SK-N-SH (cell line): ENCODE results near the gene ZNF624.

Experiments
- CTCF ChIP-seq: fragments of 200-600 bp; sonication (generic); IDR thresholded peaks from 2 replicates; pipeline ENCODE4 v1.6.1; 2017; ENCODE audit warnings: antibody characterized with exemption, mild to moderate bottlenecking, moderate library complexity
- FOXM1 ChIP-seq: IDR thresholded peaks from 2 replicates; pipeline ENCODE4 v1.4.0; 2012; ENCODE audit warnings: low read depth, mild to moderate bottlenecking
- MAX ChIP-seq: IDR thresholded peaks from 2 replicates; pipeline ENCODE4 v1.4.0; 2012; ENCODE audit warnings: low read depth
- MXI1 ChIP-seq: IDR thresholded peaks from 2 replicates; pipeline ENCODE4 v1.6.1; 2012; ENCODE audit warnings: mild to moderate bottlenecking, low read depth, low read length, improper control_type of control experiment
- NRF1 ChIP-seq: IDR thresholded peaks from 2 replicates; pipeline ENCODE4 v1.6.1; 2012; ENCODE audit warnings: low read depth, mild to moderate bottlenecking, low read length
- POLR2AphosphoS5 ChIP-seq: IDR thresholded peaks from 2 replicates; pipeline ENCODE4 v1.6.1; 2012; ENCODE audit warnings: low read depth, low read length
- RAD21 ChIP-seq: IDR thresholded peaks from 2 replicates; pipeline ENCODE4 v1.6.1; 2012; ENCODE audit warnings: mild to moderate bottlenecking, low read length
- RCOR1 ChIP-seq: fragments of 150-350 bp; IDR thresholded peaks from 2 replicates; pipeline ENCODE4 v1.6.1; 2017; ENCODE audit warnings: antibody characterized with exemption, low read length
- REST ChIP-seq: IDR thresholded peaks from 2 replicates; pipeline ENCODE4 v1.6.1; 2012; ENCODE audit warnings: mild to moderate bottlenecking, low read depth, low read length, moderate library complexity
- RFX5 ChIP-seq: IDR thresholded peaks from 2 replicates; pipeline ENCODE4 v1.6.1; 2012; ENCODE audit warnings: mild to moderate bottlenecking, improper control_type of control experiment, low read length
- RXRA ChIP-seq: IDR thresholded peaks from 2 replicates; pipeline ENCODE4 v1.4.0; 2012; ENCODE audit warnings: low read depth, mild to moderate bottlenecking, borderline replicate concordance
- USF1 ChIP-seq: IDR thresholded peaks from 2 replicates; pipeline ENCODE4 v1.4.0; 2012; ENCODE audit warnings: low read depth, borderline replicate concordance
- USF2 ChIP-seq: fragments of 150-350 bp; IDR thresholded peaks from 2 replicates; pipeline ENCODE4 v1.6.1; 2017; ENCODE audit warnings: antibody characterized with exemption, low read length, low read depth, borderline replicate concordance

GRCh38 chr17:16649585-16649984, 4.1 kb downstream of the ZNF624 start:
- TF ChIP-seq CTCF (no peak), REST (no peak), POLR2AphosphoS5 (no peak), RCOR1 (no peak), USF2 (no peak), NRF1 (no peak), RXRA (no peak), RAD21 (no peak), FOXM1 (no peak), MAX (no peak), RFX5 (no peak), MXI1 (no peak), USF1 (no peak)
